HepG2 (cell line): ENCODE measurements around the gene RRAGB. TPM values are rescaled to one million over a fixed set of nuclear protein-coding genes. Genes with fewer than 3 reads are reported as not detected.
"Not testable (repeated sequence)": the region's sequence is repeated elsewhere in the genome, so short reads cannot be mapped to it uniquely, and the experiment has no call there.

Experiments
- ATAC-seq: fragments of 200-7000 bp; cut with Tn5 transposase; 3 replicates; pipeline ENCODE4 v1.9.1; 2020; ENCODE audit warnings: mild to moderate bottlenecking, moderate library complexity
- BruUV-seq: library from RNA; stranded (reverse); fragments of 400-500 nt; replicated peaks from 2 replicates; lab custom pipeline; 2021; lab: Mats Ljungman, UMichigan
- CTCF ChIA-PET: fragments of 300-600 bp; formaldehyde crosslinking; extraction: SDS; loops from one replicate; lab custom pipeline; 2021; ENCODE audit warnings: low total read pairs, inconsistent platforms, low intra/inter-chr PET ratio; lab: Yijun Ruan, JAX
- POLR2A ChIA-PET: fragments of 350-600 bp; sonication (Branson Sonifier 250); formaldehyde crosslinking; loops from one replicate; lab custom pipeline; 2020; ENCODE audit warnings: antibody characterized with exemption, inconsistent platforms; lab: Yijun Ruan, JAX
- DNase-seq: peaks from one replicate; pipeline ENCODE4 v3.0.0-alpha.2; 2015; ENCODE audit warnings: low spot score
- FAIRE-seq: peaks from 3 replicates; lab custom pipeline; 2011; peaks lifted over from hg19 to GRCh38; lab: Jason Lieb, UNC
- H2AFZ ChIP-seq: one replicate; pipeline ENCODE4 v1.6.1; 2011; ENCODE audit warnings: low read length, inconsistent platforms
- H3K27ac ChIP-seq: fragments of 300-600 bp; 3 replicates; pipeline ENCODE4 v1.8.0; 2011; ENCODE audit warnings: mixed run types, mild to moderate bottlenecking, mixed read lengths, low read length, inconsistent platforms; ENCODE audit not compliant: insufficient read depth; ENCODE audit errors: extremely low read length
- H3K27me3 ChIP-seq, 2 experiments: fragments of 200-600 bp in 1 of 2; 2 replicates in 1 of 2; 3 replicates in 1 of 2; pipeline versions ENCODE4 v1.6.0 to v1.8.0; 2011; ENCODE audit warnings: low read length in 2 of 2, mild to moderate bottlenecking in 2 of 2, moderate library complexity in 2 of 2, inconsistent platforms in 1 of 2; ENCODE audit not compliant: insufficient read depth in 2 of 2, control insufficient read depth in 1 of 2
- H3K36me3 ChIP-seq, 2 experiments: fragments of 200-600 bp in 1 of 2; replicated peaks in 1 of 2; 2 replicates in 1 of 2; 3 replicates in 1 of 2; pipeline versions ENCODE4 v1.5.1 to v1.8.0; 2011; ENCODE audit warnings: low read length in 2 of 2, inconsistent platforms in 1 of 2; ENCODE audit not compliant: insufficient read depth in 2 of 2, control insufficient read depth in 1 of 2
- H3K4me1 ChIP-seq: 2 replicates; pipeline ENCODE4 v1.5.1; 2012; ENCODE audit warnings: low read length, inconsistent platforms; ENCODE audit not compliant: insufficient read depth
- H3K4me2 ChIP-seq: 2 replicates; pipeline ENCODE4 v1.6.0; 2011; ENCODE audit warnings: low read depth, low read length, inconsistent platforms
- H3K4me3 ChIP-seq, 3 experiments: fragments of 200-600 bp in 1 of 3; sonication (generic), shearing (Covaris generic) in 1 of 3; replicated peaks in 1 of 3; 2 replicates each; pipeline ENCODE4 v1.5.1; 2011 to 2016; ENCODE audit warnings: low read length in 3 of 3, inconsistent platforms in 2 of 3, low read depth in 2 of 3, mild to moderate bottlenecking in 2 of 3, control low read depth in 1 of 3, mixed read lengths in 1 of 3; ENCODE audit not compliant: insufficient read depth in 1 of 3
- H3K79me2 ChIP-seq: one replicate; pipeline ENCODE4 v1.6.1; 2011; ENCODE audit warnings: low read length, inconsistent platforms; ENCODE audit not compliant: insufficient read depth
- H3K9ac ChIP-seq: 2 replicates; pipeline ENCODE4 v1.6.0; 2011; ENCODE audit warnings: mild to moderate bottlenecking, low read depth, low read length, inconsistent platforms; ENCODE audit not compliant: insufficient read depth
- H3K9me3 ChIP-seq: 2 replicates; pipeline ENCODE4 v1.5.1; 2012; ENCODE audit warnings: mild to moderate bottlenecking, low read length
- H4K20me1 ChIP-seq: 2 replicates; pipeline ENCODE4 v1.6.0; 2011; ENCODE audit warnings: inconsistent platforms, mild to moderate bottlenecking, low read length, moderate library complexity; ENCODE audit not compliant: insufficient read depth
- HDAC6 ChIP-seq: fragments of 200-600 bp; sonication (generic); IDR thresholded peaks from 2 replicates; pipeline ENCODE4 v1.7.0; 2017; ENCODE audit warnings: mild to moderate bottlenecking, antibody characterized with exemption, low read length, low read depth
- NFYB ChIP-seq: sonication (generic); formaldehyde crosslinking; IDR thresholded peaks from 2 replicates; pipeline ENCODE4 v1.4.0; 2020; ENCODE audit warnings: missing genetic modification reagents
- WGBS: methylation state at CpG from one replicate; pipeline ENCODE4 v1.1.6; 2017; ENCODE audit warnings: low lambda C conversion rate; 5-methylcytosine and 5-hydroxymethylcytosine counted together
- in situ Hi-C: cut with HindIII; loops from 2 replicates; pipeline ENCODE4 v1.10.0; 2017; ENCODE audit warnings: low pct_unique_long_range_greater_than_20kb; ENCODE audit not compliant: extremely low pct_ligation_motif_present
- intact Hi-C: fragments of 100-400 bp; cut with micrococcal nuclease; formaldehyde crosslinking; loops from one replicate; pipeline ENCODE4 v1.10.0; 2022; ENCODE audit not compliant: unreplicated experiment
- polyA plus RNA-seq, 8 experiments: library from polyadenylated mRNA; depleted of rRNA in 3 of 8; stranded (reverse) in 7 of 8; unstranded in 1 of 8; fragments of >200 nt; fragmentation: Illumina TruSeq in 4 of 8; extraction: Trizol in 4 of 8; gene quantifications; 2 replicates each; pipeline versions ENCODE4 v1.2.1 to v1.2.3, GENCODE V29; 2011 to 2016; ENCODE audit warnings: low read depth in 4 of 8, missing spikeins in 1 of 8, mixed read lengths in 1 of 8; ENCODE audit not compliant: insufficient read depth in 1 of 8
- total RNA-seq, 5 experiments: library from RNA; depleted of rRNA; stranded (reverse); fragments of >200 nt; fragmentation: Illumina TruSeq; extraction: Trizol; gene quantifications; 2 replicates each; pipeline ENCODE4 v1.2.3, GENCODE V29; 2016; ENCODE audit warnings: low read depth in 1 of 5

RRAGB gene
- total and polyA plus RNA-seq, 2 of the 13 experiments (the other 11 are each of a cell fraction or from before 2014, with no cell fraction given): 12.2 to 19.9 TPM

DNA sequence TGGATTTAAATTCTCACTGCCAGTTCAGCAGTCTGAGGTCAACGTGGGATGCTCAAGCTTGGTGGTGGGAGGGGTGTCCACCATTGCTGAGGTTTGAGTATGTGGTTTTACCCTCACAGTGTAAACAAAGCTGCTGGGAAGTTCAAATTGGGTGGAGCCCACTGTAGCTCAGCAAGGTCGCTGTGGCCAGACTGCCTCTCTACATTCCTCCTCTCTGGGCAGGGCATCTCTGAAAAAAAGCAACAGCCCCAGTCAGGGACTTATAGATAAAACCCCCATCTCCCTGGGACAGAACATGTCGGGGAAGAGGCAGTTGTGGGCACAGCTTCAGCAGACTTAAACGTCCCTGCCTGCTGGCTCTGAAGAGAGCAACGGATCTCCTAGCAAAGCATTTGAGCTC lies 14.9 kb upstream of the RRAGB start:
- Histone ChIP-seq H3K4me1 (no peaks in the 10 kb centered on the region), H3K9me3 (peaks cover 5% of the 10 kb centered on the region; the same call in 1 of the 2 replicates)
- WGBS: no CpG with 5 or more reads among the region's 5 CpGs
- no peak for ATAC-seq
- no TSS peak for BruUV-seq
- TF ChIP-seq NFYB: no peak
- no peak for TF ChIP-seq HDAC6
- TF ChIP-seq, all 625 proteins: peak for 0
- Histone ChIP-seq H3K4me3 (no peak overlapping the region), H3K79me2 (no peaks in the 10 kb centered on the region), H3K27me3 (no peaks in the 10 kb centered on the region), H4K20me1 (no peaks in the 10 kb centered on the region), H3K9ac (no peak overlapping the region), H3K27ac (no peak overlapping the region), H3K4me2 (no peak overlapping the region), H3K36me3 (no peaks in the 10 kb centered on the region), H2AFZ (no peak overlapping the region)
- POLR2A ChIA-PET: no interaction called here
- in situ Hi-C loops: loop anchor here (25.0 kb wide), 1 partner anchor 565 kb away; no protein-coding TSS in a partner anchor
- FAIRE-seq (no peak), DNase-seq (no peak)
- CTCF ChIA-PET: no interaction called here
- intact Hi-C loops: no loop called here

DNA sequence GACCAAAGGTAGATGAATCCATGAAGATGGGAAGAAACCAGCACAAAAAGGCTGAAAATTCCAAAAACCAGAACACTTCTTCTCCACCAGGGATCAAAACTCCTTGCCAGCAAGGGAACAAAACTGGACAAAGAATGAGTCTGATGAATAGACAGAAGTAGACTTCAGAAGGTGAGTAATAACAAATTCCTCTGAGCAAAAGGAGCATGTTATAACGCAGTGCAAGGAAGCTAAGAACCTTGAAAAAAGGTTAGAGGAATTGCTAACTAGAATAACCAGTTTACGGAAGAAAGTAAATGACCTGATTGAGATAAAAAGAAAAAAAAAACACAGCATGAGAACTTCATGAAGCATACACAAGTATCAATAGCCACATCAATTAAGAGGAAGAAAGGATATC lies 14.1 kb upstream of the RRAGB start:
- in situ Hi-C loops: loop anchor here (25.0 kb wide), 1 partner anchor 566 kb away; no protein-coding TSS in a partner anchor
- POLR2A ChIA-PET, ATAC-seq, H3K79me2 ChIP-seq, H3K9me3 ChIP-seq, H3K27ac ChIP-seq, DNase-seq, H3K4me1 ChIP-seq, H3K4me2 ChIP-seq, H3K4me3 ChIP-seq, H2AFZ ChIP-seq, H4K20me1 ChIP-seq, CTCF ChIA-PET, BruUV-seq, FAIRE-seq, H3K27me3 ChIP-seq, intact Hi-C loops, H3K36me3 ChIP-seq, H3K9ac ChIP-seq: not testable (repeated sequence)
- WGBS: 46% methylated on average over 2 of the region's 2 CpGs

GRCh38 chrX:55705066-55705465 lies 12.5 kb upstream of the RRAGB start:
- in situ Hi-C loops: loop anchor here (25.0 kb wide), 1 partner anchor 568 kb away; no protein-coding TSS in a partner anchor
- intact Hi-C loops, H4K20me1 ChIP-seq, H3K9ac ChIP-seq, H3K27ac ChIP-seq, POLR2A ChIA-PET, BruUV-seq, H3K27me3 ChIP-seq, H3K79me2 ChIP-seq, ATAC-seq, H3K4me2 ChIP-seq, H3K4me1 ChIP-seq, H2AFZ ChIP-seq, FAIRE-seq, H3K36me3 ChIP-seq, CTCF ChIA-PET, H3K9me3 ChIP-seq, H3K4me3 ChIP-seq, DNase-seq: not testable (repeated sequence)
- WGBS: 41% methylated on average over 5 of the region's 5 CpGs
